Measurements from ENCODE around the gene ACER1.

The ACER1 gene

DNA sequence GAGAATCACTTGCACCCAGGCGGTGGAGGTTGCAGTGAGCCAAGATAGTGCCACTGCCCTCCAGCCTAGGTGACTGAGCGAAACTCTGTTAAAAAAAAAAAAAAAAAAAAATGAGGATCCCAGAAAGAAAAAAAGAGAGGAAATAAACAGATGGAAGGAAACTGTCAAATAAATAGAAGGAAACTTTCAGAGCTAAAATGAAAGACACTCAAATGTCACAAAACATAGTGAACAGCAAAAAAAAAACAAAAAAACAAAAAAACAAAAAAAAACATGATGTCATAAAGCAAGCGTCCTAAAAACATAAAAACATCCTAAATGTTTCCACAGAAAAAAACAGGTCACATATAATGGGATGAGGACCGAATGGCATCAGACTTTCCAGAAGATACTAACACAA, 68.6 kb downstream of the ACER1 start:
- no peak for DNase-seq

DNA sequence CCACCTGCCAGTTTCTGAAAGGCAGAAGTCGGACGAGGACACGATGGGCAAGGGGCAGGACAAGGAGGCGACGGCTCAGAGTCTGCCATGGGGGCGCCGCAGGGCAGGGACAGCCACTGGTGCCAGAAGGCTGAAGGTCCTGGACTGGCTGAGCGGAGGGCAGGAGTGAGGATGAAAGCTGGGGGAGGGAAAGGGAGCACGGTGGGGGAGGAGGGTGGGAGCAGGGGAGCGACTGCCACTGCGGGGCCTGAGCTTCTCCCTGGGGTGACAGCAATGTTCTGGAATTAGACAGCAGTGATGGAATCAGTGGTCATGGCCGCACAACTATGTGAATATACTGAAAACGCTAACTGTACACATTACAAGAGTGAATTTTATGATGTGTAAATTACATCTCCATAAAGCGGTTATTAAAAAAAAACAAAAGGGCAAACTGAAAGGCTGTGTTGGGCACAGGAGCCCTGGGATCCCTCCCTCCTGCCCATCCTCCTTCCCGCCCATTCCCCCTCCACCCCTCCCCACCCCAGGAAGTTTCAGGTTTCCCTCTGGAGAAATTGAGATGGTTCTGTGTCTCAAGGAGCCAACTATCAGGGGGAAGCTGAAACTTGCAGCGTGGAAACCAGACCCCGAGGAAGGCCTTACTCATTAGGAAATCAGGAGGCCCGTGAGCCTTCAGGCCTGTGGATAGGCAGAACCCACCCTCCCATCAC, 69.5 kb downstream of the ACER1 start:
- DNase-seq, result no peak

DNA sequence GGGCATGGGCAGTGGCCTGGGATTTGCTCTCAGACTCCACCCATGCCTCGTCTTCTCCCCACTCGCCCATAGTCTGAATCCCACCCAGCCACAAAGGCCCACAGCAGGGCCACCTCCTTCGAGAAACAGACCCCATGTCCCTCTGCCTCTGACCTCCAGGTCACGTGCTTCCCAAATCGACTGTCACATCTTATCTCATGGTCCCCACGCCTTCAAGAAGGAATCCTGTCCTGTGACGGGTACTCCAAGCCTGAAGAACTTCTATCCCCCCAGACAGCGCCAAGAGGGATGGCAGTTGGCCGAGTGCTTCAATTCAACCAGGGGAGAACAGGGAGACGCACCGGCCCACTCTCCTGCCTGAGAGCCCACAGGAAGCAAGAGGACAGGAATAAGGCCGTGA, 70.1 kb downstream of the ACER1 start:
- DNase-seq, result no peak

DNA sequence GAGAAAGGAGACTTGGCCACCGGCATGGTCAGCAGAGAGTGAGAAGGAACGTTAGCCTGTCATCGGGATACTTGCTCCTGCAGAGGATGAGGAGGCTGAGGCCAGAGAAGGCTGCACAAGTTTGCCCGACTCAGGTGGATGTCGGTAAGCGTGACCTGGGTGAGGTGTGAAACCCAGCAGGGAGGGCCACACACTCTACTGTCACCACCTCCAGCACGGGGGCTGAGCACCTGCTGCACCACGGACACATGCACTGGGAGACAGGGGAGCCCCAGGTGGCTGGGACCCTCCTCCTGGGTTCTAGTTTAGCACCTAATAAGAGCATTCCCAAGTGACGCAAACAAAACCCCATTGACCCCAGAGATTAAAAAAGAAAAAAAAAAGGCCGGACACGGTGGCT, 70.9 kb downstream of the ACER1 start:
- no peak for DNase-seq

DNA sequence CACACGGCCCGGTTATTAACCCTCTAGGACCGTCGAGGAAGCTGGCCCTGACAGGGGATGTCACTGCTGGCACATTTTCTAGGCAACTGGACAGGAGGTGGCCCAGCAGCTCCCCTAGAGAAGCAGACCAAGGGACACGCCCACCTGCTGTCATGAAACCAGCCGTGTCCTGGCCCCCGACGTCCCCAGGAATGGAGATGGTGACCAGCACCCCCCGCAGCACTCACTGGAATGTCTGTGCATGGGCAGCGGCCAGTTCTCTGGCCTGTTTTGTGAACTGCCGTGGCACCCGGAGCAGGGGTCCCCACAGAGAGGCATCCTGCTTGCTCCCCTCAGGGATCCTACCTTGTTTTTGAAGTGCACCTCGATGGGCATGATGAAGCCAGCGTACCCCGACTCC, 71.5 kb downstream of the ACER1 start:
- DNase-seq, result no peak

DNA sequence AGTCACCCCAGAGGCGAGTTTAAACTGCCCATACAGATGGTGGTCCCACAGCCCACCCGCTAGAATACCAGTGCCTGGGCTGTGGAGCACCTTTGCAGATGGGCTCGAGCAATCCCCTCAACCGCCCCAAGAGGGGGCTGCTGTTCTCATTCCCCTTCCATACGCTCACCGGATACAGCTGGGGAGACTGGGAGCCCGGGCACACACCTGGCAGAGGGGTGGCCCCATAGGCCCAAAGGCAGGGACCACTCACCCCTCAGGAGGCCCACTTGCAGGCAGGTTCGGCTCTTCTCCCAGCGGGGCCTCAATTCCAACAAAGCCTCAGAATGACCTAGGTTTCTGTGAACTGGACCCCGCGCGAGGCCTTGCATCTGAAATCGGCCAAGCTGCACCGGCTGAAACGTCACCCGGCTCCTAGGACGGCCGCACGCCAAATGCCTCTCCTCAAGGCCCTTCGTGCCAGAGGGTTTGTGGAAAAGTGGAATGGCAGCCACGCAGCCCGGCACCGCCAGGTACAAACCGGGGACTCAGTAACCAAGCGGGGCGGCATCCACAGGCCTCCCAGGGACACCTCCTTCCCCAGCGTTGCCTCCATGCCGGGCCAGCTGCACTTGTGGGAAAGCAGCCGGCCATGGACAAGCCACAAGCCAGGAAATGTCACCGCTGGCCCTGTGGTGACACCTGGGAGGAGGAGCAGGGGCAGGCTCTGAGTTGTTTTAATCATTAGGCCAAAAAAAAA, 72.3 kb downstream of the ACER1 start:
- DNase-seq, result no peak

DNA sequence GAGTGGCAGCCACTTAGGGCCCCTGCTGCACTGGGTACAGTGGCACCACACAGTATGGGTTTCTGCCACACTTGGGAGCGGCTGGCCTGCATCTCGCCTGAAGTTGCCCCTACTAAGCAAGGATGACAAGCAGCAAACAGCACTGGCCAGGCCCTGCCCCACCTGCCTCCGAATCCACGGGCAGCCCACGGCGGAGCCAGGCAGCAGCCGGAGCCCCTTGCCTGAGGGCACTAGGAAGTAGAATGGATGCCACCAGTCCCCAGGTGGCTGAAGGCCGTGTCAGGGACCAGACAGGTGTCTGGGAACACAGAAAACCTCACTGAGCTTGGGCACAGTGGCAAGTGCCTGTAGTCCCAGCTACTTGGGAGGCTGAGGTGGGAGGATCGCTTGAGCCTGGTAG, 73.0 kb downstream of the ACER1 start:
- DNase-seq, result no peak

DNA sequence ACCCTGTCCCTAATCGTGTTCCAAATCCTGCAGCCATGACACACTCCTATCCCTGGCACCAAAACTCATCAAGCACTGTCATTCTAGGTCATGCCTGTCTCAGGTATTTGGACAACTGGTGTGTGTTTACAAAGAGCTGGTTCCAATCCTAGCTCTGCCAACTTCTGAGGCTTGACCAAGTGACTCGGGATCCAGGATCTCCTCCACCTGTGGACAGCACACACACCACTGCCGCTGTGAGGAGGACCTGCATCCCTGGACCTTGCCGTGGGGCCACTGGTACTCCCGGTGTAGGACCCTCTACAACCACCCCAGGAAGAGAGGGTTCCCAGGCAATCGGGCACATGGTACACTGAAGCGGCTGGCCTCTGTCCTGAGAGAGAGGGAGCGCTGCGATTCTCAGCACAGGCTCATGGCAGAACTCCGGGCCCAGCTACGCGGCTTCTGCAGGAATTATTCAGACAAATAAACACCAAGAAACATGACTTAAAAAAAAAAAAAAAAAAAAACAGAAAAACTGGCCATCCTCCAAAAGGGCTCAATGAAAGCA, 74.0 kb downstream of the ACER1 start:
- DNase-seq, result no peak

DNA sequence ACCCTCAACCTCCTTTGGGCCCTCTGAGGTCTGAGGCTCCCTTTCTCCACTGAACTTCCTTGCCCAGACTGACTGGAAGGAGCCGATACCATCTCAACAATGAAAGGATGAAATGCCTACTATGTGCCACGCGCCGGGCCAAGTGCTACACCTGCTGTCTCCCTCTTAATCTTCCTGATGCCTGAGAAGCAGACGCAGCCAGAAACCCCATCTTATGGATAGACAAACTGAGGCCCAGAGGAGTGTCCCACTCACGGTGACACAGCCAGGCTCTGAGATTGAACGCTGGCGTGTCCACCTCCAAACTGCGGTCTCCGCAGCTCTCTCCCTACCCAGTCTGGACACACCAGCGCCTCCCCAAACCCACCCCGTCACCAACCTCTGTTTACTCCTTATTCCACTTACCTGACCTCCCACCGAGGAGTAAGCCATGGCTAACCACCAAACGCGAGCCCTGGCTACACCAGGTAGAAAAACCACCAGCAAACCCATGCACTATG, 74.5 kb downstream of the ACER1 start:
- DNase-seq, result no peak
